GM12878 (cell line): ENCODE measurements around the gene NRP1.

Experiments
- ESRRA ChIP-seq: IDR thresholded peaks from 2 replicates; pipeline ENCODE4 v1.6.1; 2012; ENCODE audit warnings: mild to moderate bottlenecking, low read length, improper control_type of control experiment
- MYC ChIP-seq: IDR thresholded peaks from 2 replicates; pipeline ENCODE4 v1.6.1; 2011; ENCODE audit warnings: mild to moderate bottlenecking, low read length, moderate library complexity, inconsistent platforms; ENCODE audit not compliant: insufficient read depth, insufficient replicate concordance, insufficient read length, severe bottlenecking
- POLR2A ChIP-seq: IDR thresholded peaks from 2 replicates; pipeline ENCODE4 v1.6.1; 2011; ENCODE audit warnings: low read depth, mild to moderate bottlenecking, low read length
- RAD51 ChIP-seq: fragments of 450-650 bp; IDR thresholded peaks from 2 replicates; pipeline ENCODE4 v1.6.1; 2016; ENCODE audit warnings: moderate library complexity, mild to moderate bottlenecking, inconsistent platforms
- SMC3 ChIP-seq: IDR thresholded peaks from 2 replicates; pipeline ENCODE4 v1.6.1; 2011; ENCODE audit warnings: low read length, improper control_type of control experiment, borderline replicate concordance
- SRF ChIP-seq, 2 experiments: IDR thresholded peaks; 2 replicates each; pipeline ENCODE4 v1.6.1; 2011; ENCODE audit warnings: low read depth in 2 of 2, low read length in 2 of 2, mild to moderate bottlenecking in 1 of 2, moderate library complexity in 1 of 2
- TF ChIP-seq, protein P1 (sequence below): IDR thresholded peaks from 2 replicates; pipeline ENCODE4 v1.6.1; 2011; ENCODE audit warnings: mild to moderate bottlenecking, low read depth, low read length, moderate library complexity; ENCODE audit not compliant: insufficient replicate concordance
- TF ChIP-seq, protein P2 (sequence below), 3 experiments: IDR thresholded peaks in 2 of 3; conservative IDR thresholded peaks in 1 of 3; 2 replicates each; pipeline ENCODE4 v1.5.1; 2011; ENCODE audit warnings: low read depth in 3 of 3, low read length in 3 of 3, mild to moderate bottlenecking in 3 of 3, control low read depth in 2 of 3, moderate library complexity in 2 of 3, inconsistent platforms in 1 of 3, mixed read lengths in 1 of 3; ENCODE audit not compliant: control insufficient read depth in 2 of 3, insufficient read depth in 1 of 3; ENCODE audit errors: extremely low read depth in 1 of 3
- TF ChIP-seq, protein P3 (sequence below): IDR thresholded peaks from 2 replicates; pipeline ENCODE4 v1.6.1; 2012; ENCODE audit warnings: low read depth, low read length, improper control_type of control experiment
- TF ChIP-seq, protein P4 (sequence below): IDR thresholded peaks from 2 replicates; pipeline ENCODE4 v1.6.1; 2011; ENCODE audit warnings: borderline replicate concordance, low read depth, mild to moderate bottlenecking, moderate library complexity, low read length; ENCODE audit not compliant: insufficient read depth, poor library complexity, severe bottlenecking
- TF ChIP-seq, protein P5 (sequence below): fragments of 450-650 bp; formaldehyde crosslinking; IDR thresholded peaks from 2 replicates; pipeline ENCODE4 v1.4.0; 2022; ENCODE audit warnings: mild to moderate bottlenecking, moderate library complexity
- TF ChIP-seq, protein P6 (sequence below): fragments of 450-650 bp; IDR thresholded peaks from 2 replicates; pipeline ENCODE4 v1.6.1; 2017; ENCODE audit warnings: mild to moderate bottlenecking

DNA sequence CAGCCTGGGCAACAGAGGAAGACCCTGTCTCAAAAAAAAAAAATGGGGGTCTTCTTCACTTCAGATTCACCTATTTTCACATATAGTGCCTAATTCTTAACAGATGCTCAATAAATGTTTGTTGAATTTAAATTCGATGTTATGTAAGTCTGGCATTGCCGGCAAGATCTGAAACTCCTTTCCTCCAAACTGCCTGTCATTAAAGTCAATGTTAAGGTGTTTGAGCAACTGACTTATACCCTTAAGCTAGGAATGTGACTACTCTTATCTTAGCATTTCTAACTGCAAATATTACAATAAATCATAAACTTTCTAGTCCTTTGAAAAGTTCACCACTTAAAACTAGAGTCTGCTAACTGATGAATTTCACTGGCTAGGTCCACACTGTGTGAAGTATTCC lies 95.2 kb downstream of the NRP1 start:
- TF ChIP-seq MYC: no peak
- TF ChIP-seq, protein P1, sequence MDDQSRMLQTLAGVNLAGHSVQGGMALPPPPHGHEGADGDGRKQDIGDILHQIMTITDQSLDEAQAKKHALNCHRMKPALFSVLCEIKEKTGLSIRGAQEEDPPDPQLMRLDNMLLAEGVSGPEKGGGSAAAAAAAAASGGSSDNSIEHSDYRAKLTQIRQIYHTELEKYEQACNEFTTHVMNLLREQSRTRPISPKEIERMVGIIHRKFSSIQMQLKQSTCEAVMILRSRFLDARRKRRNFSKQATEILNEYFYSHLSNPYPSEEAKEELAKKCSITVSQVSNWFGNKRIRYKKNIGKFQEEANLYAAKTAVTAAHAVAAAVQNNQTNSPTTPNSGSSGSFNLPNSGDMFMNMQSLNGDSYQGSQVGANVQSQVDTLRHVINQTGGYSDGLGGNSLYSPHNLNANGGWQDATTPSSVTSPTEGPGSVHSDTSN: no peak
- TF ChIP-seq SMC3: no peak
- no peak for TF ChIP-seq ESRRA
- TF ChIP-seq, protein P2, sequence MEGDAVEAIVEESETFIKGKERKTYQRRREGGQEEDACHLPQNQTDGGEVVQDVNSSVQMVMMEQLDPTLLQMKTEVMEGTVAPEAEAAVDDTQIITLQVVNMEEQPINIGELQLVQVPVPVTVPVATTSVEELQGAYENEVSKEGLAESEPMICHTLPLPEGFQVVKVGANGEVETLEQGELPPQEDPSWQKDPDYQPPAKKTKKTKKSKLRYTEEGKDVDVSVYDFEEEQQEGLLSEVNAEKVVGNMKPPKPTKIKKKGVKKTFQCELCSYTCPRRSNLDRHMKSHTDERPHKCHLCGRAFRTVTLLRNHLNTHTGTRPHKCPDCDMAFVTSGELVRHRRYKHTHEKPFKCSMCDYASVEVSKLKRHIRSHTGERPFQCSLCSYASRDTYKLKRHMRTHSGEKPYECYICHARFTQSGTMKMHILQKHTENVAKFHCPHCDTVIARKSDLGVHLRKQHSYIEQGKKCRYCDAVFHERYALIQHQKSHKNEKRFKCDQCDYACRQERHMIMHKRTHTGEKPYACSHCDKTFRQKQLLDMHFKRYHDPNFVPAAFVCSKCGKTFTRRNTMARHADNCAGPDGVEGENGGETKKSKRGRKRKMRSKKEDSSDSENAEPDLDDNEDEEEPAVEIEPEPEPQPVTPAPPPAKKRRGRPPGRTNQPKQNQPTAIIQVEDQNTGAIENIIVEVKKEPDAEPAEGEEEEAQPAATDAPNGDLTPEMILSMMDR (IDR thresholded peaks at IDR 0.05 in 2 of 3, conservative IDR thresholded peaks at IDR 0.05 in 1 of 3; ENCODE audit: control insufficient read depth in 2 of 3, extremely low read depth in 1 of 3, insufficient read depth in 1 of 3, low read depth in 3 of 3, low read length in 3 of 3): no peak
- TF ChIP-seq RAD51: no peak
- TF ChIP-seq, protein P3, sequence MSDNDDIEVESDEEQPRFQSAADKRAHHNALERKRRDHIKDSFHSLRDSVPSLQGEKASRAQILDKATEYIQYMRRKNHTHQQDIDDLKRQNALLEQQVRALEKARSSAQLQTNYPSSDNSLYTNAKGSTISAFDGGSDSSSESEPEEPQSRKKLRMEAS: no peak
- no peak for TF ChIP-seq POLR2A
- TF ChIP-seq, protein P4, sequence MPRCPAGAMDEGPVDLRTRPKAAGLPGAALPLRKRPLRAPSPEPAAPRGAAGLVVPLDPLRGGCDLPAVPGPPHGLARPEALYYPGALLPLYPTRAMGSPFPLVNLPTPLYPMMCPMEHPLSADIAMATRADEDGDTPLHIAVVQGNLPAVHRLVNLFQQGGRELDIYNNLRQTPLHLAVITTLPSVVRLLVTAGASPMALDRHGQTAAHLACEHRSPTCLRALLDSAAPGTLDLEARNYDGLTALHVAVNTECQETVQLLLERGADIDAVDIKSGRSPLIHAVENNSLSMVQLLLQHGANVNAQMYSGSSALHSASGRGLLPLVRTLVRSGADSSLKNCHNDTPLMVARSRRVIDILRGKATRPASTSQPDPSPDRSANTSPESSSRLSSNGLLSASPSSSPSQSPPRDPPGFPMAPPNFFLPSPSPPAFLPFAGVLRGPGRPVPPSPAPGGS: no peak
- TF ChIP-seq SRF (IDR thresholded peaks at IDR 0.05; ENCODE audit: low read depth in 2 of 2, low read length in 2 of 2): no peak
- TF ChIP-seq, protein P5, sequence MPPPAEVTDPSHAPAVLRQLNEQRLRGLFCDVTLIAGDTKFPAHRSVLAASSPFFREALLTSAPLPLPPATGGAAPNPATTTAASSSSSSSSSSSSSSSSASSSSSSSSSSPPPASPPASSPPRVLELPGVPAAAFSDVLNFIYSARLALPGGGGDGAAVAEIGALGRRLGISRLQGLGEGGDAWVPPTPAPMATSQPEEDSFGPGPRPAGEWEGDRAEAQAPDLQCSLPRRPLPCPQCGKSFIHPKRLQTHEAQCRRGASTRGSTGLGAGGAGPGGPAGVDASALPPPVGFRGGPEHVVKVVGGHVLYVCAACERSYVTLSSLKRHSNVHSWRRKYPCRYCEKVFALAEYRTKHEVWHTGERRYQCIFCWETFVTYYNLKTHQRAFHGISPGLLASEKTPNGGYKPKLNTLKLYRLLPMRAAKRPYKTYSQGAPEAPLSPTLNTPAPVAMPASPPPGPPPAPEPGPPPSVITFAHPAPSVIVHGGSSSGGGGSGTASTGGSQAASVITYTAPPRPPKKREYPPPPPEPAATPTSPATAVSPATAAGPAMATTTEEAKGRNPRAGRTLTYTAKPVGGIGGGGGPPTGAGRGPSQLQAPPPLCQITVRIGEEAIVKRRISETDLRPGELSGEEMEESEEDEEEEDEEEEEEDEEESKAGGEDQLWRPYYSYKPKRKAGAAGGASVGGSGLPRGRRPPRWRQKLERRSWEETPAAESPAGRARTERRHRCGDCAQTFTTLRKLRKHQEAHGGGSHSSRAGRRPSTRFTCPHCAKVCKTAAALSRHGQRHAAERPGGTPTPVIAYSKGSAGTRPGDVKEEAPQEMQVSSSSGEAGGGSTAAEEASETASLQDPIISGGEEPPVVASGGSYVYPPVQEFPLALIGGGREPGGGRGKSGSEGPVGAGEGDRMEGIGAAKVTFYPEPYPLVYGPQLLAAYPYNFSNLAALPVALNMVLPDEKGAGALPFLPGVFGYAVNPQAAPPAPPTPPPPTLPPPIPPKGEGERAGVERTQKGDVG (CRISPR knock-in tag): no peak
- TF ChIP-seq, protein P6, sequence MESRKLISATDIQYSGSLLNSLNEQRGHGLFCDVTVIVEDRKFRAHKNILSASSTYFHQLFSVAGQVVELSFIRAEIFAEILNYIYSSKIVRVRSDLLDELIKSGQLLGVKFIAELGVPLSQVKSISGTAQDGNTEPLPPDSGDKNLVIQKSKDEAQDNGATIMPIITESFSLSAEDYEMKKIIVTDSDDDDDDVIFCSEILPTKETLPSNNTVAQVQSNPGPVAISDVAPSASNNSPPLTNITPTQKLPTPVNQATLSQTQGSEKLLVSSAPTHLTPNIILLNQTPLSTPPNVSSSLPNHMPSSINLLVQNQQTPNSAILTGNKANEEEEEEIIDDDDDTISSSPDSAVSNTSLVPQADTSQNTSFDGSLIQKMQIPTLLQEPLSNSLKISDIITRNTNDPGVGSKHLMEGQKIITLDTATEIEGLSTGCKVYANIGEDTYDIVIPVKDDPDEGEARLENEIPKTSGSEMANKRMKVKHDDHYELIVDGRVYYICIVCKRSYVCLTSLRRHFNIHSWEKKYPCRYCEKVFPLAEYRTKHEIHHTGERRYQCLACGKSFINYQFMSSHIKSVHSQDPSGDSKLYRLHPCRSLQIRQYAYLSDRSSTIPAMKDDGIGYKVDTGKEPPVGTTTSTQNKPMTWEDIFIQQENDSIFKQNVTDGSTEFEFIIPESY: no peak
